DMS 273 treated with DMSO at 0.1 percent for 48 hours (cell line): Measurements from ENCODE around the gene NOP10.
A peak's percentile ranks its signal among the peaks of the same experiment; 100 is the strongest.
"Not testable (repeated sequence)": the region's sequence is repeated elsewhere in the genome, so short reads cannot be mapped to it uniquely, and the experiment has no call there.

Source experiments
- DNase-seq: peaks from one replicate; lab custom pipeline; 2025; lab: John Stamatoyannopoulos, UW

NOP10 gene

DNA sequence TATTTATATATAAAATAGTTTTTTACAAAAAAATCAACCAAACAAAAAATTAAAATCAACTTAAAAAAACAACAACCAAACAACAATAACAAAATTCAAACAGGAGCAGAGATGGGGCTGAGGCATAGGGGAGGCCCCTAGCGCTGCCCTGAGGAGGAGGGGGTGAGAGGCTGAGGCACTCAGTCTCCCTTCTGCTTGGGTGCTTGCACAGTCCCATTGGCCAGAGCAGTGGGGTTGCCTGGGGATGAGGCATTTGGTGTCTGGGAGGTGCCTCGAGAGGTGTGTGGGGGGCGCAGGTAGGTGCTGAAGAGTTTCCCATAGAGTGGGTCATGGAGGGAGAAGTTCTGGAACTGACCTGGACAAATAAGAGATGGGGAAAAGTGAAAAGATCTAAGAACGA is 16.0 kb upstream of the NOP10 start:
- no peak for DNase-seq

DNA sequence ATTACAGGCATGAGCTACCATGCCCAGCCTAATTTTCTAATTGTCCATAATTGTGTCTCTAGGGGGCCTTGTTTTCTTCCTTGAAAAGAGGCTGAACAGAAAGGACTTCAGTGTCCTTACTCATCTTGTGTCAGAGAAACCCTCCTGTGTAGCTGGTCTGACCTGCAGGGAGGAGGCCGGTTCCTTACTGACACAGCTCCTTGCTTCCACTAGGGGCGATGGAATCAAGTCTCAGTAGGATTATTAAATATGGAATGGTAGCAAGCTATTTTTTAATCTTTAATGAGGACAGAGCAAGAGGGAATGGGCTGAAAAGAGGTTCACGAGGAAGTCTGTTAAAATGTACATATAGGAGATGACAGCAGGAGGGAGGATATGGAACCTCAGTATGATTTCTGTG is 15.4 kb upstream of the NOP10 start:
- no peak for DNase-seq

DNA sequence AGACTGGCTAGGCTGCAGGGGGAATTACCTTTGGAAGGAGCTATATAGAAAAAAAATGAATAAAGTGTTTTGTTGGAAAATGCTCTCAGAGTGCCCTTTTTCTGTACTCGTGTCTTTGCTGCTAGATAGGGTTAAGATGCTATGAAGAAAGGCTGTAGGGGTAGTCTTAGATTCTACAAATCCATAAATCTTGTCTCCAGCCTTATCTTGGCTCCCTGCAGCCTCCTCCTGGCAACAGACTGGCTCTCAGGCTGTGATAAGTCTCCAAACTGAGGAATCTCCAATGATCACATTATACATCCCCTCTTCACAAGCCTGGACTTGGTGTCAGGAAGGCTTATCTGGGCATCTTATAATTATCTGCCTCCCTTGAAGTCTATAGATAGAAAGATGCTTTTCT is 14.7 kb upstream of the NOP10 start:
- DNase-seq, result no peak

DNA sequence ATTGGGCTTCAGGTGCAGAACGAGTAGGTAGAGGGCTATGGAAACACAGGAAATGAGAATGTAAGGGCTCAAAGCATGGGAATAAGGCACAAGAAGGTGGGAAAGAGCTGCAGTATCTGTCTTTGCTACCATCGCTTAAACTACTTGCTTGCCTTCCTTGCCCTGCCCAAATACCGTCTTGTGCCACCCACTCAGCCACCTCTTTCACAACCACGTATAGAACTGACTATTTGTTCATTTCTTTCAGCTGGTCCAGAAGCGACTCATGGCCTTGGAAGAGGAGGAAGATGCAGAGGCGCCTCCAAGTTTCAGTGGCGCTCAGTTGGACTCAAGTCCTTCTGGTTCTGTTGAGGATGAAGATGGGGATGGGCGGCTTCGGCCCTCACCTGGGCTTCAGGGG is 12.3 kb upstream of the NOP10 start:
- no peak for DNase-seq

DNA sequence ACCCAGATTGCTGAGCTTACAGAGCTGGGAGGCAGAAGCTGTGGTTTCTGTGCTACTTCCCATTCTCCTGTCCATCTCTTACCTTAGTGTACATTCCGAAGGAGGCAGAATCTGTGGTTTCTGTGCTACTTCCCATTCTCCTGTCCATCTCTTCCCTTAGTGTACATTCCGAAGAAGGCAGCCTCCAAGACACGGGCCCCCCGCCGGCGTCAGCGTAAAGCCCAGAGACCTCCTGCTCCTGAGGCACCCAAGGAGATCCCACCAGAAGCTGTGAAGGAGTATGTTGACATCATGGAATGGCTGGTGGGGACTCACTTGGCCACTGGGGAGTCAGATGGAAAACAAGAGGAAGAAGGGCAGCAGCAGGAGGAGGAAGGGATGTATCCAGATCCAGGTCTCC is 11.3 kb upstream of the NOP10 start:
- no peak for DNase-seq

DNA sequence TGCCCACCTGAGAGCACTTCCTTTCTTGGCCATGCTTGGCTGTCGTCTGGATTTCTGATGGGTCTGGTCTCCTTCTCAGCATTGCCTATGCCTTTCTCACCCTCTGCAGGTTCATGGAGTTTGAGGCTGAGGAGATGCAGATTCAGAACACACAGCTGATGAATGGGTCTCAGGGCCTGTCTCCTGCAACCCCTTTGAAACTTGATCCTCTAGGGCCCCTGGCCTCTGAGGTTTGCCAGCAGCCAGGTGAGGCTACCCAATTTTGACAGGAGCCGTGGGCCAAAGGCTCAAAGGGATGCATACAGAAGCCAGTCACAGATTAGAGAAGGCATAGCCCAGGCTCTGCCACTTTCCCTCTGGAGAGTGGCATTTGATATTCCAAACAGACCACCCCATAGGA is 10.7 kb upstream of the NOP10 start:
- DNase-seq, result no peak

DNA sequence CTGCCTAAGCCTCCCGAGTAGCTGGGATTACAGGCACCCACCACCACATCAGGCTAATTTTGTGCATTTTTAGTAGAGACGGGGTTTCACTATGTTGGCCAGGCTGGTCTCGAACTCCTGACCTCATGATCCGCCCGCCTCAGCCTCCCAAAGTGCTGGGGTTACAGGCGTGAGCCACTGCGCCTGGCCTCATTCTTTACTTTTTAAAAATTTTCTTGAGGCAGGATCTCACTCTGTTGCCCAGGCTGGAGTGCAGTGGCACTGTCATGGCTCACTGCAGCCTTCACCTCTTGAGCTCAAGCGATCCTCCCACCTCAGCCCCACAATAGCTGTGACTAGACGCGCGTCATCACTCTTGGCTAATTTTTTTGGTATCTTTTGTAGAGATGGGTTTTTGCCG is 10.1 kb upstream of the NOP10 start:
- DNase-seq, result not testable (repeated sequence)

DNA sequence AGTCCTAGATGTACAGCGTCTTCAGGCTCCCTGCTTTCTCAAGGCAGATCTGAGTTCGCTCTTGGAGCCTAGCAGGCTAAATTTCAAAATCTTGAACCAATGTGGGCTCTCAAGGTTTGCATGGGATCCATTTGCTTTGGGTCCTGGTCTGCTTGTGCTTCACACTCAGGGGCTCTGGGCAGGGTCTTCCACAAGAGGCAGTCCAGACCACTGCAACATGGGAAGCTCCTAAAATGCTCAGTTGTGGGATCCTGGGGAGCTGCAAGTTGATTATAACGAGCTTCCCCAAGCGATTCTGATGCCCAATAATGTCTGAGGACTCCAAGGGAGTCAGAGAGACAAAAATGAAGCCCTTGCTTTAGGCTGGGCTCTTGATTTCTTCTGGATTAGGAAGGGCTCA is 6.8 kb upstream of the NOP10 start:
- DNase-seq, result no peak

DNA sequence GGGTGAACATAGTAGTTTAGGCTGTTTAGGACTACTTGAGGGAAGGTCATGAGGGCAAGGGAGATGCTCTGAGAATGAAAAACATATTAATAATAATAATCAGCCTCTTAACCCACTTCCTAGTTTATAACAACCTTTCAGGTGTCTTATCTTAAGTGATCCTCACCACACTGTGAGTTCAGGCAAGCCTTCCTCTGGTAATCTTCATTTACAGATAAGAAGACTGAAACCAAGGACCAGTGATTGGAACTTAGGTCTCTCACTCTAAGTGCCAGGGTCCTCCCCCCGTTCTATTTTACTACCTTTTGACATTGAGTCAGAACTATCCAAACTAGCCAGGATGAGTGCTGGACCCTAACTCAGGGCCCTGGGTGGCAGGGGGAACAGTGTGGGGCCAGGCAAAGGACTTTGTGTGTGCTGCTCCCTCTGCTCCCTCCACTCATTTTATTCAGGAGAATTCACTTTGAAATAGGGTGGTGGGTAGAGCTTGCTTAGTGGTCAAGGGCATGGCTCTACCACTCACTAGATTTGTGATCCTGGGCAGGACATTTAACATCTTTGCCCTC is 5.9 kb upstream of the NOP10 start:
- DNase-seq, result no peak

DNA sequence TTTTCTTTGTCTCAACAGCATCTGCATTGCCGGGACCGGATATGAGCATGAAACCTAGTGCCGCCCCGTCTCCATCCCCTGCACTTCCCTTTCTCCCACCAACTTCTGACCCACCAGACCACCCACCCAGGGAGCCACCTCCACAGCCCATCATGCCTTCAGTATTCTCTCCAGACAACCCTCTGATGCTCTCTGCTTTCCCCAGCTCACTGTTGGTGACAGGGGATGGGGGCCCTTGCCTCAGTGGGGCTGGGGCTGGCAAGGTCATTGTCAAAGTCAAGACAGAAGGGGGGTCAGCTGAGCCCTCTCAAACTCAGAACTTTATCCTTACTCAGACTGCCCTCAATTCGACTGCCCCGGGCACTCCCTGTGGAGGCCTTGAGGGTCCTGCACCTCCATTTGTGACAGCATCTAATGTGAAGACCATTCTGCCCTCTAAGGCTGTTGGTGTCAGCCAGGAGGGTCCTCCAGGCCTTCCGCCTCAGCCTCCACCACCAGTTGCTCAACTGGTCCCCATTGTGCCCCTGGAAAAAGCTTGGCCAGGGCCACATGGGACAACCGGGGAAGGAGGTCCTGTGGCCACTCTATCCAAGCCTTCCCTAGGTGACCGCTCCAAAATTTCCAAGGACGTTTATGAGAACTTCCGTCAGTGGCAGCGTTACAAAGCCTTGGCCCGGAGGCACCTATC is 5.2 kb upstream of the NOP10 start:
- no peak for DNase-seq

DNA sequence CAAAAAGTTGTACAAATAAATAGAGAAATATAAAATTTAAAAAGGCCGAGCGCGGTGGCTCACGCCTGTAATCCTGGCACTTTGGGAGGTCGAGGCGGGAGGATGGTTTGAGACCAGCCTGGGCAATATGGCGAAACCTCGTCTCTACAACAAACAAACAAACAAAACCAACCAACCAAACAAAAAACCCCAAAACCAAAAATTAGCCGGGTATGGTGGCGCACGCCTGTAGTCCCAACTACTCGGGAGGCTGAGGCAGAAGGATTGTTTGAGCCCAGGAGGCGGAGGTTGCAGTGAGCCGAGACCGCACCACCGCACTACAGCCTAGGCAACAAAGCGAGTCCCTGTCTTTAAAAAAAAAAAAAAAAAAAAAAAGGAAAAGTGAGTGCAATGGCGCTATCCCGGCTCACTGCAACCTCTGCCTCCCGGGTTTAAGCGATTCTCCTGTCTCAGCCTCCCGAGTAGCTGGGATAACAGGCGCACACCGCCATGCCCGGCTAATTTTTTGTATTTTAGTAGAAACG is 661 bp downstream of the NOP10 start:
- DNase-seq, result not testable (repeated sequence)

DNA sequence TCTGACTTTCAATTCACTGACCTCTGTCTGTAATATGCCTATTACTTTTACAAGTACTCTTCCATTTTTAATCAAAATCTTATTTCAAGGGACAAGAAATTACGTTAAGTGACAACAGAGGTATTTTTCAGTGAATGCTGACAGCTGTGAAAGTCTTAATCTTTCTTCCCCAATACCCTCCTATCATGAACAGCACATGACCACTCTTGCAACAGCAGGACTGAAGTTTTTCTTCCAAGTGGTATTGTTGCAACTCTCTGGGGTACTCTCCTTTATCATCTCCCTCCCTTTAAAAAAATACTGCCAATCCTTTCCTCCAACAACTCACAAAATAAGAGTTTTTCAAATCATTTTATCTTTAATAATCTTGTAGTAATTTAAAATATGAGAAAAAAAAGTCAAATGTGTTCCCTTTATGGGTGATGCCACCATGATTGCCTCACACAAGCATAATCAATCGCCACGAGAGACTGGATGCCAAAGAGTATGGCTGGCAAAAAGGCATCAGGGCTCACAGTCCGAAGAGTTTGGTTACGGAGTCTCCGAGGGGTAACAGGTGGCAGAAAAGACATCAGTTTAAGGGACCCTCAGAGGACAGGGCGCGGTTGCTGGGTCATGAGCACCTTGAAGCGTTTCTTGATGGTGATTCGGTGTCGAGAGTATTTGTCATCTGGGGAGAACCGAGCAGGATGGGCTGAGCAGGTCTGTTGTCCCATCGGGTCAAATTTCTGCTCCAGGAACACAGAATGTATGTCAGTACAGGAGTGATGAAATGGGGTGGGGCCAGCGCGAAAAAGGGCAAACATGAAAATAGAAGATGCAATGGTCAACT is 1.3 kb downstream of the NOP10 start:
- DNase-seq, result no peak

DNA sequence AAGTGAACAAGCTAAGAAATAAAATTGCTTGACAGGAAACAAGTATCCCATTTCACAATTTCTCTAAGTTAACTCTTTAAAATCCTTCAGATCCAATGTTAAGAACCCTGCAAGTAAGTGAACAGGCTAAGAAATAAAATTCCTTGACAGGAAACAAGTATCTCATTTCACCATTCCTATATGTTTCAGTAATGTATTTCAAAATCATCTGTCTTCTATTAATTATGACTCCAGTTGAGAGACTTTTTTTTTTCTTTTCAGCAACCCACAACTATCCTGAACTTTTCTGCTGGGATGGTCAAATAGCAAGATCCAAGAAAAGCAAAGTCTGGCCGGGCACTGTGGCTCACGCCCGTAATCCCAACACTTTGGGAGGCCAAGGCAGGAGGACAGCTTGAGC is 3.0 kb downstream of the NOP10 start:
- no peak for DNase-seq

DNA sequence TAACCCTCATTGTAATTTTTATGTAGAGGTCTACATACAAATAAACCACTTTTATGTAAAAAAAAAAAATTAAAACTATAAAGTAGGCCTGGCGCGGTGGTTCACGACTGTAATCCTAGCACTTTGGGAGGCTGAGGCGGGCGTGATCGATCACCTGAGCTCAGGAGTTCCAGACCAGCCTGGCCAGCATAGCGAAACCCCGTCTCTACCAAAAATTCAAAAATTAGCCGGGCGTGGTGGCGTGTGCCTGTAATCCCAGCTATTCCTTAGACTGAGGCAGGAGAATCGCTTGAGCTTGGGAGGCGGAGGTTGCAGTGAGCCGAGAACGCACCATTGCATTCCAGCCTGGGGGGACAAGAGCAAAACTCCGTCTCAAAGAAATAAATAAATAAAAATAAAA is 4.6 kb downstream of the NOP10 start:
- DNase-seq, result no peak

DNA sequence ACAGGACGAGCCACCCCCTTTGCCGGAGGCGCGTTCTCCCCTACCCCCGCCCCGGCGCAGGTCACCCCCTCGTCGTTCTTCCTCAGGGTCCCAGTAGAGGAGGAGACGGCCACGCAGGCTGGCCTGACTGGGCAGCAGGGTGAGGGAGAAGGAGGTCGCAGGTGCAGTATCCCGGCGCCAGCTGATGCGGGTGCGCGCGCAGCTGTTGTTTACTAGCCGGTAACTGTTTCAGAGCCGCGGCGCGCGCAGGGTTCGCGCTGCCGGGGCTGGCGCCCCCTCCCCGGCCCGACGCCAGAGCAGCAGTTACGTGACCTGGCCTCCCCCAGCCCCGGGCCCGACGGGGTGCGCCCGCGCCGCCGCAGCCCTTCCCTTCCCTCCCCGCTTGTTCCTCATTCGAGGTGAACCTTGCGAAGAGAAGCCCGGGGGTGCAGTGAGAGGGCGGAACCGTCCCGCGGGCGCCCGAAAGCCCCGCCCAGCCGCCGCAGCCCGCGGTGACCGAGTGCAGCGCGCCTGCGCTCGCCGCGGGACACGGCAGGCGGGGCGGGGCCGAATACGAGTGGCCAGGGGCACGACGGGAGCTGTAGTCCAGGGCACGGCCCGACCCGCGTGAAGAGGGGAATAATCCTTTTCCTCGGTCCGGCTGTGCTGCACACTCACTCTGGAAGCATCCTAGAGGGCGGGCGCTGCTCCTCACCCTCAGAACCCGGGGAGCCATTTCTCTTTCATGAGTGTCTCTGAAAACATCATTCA is 5.2 kb downstream of the NOP10 start, which contains the start of gene SLC12A6:
TSS of gene SLC12A6 (minus strand) at position 225 of the 750 bp plus-strand sequence. CDS start 1,101 bp downstream, outside the sequence.
- DNase-seq, result peak; percentile 62

DNA sequence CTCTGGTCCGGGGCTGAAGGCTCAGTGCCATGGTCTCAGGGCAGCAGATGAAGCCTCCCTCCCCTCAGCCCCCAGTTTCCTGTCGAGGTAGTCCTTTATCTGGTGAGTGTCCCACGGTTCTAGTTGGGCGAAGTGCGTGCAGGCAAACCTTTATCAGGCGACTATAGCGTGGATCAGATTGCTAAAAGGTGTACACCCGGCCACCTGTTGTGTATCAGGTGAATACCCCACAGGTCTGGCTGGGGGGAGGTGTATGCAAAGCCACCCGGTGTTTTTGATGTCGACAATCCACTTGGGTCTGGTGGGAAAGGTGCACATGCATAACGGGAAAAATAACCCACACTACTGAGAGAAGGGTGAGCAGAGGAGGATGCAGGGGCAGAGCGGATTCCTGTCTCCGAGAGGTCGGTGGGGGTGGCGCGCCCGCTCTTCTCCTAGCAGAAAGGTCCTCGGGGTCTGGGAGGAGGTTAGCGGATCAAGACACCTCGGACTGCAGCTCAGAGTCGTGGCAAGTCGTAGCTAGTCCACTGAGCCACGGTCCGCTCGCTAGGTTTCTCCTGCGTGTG is 5.9 kb downstream of the NOP10 start:
- DNase-seq, result no peak

DNA sequence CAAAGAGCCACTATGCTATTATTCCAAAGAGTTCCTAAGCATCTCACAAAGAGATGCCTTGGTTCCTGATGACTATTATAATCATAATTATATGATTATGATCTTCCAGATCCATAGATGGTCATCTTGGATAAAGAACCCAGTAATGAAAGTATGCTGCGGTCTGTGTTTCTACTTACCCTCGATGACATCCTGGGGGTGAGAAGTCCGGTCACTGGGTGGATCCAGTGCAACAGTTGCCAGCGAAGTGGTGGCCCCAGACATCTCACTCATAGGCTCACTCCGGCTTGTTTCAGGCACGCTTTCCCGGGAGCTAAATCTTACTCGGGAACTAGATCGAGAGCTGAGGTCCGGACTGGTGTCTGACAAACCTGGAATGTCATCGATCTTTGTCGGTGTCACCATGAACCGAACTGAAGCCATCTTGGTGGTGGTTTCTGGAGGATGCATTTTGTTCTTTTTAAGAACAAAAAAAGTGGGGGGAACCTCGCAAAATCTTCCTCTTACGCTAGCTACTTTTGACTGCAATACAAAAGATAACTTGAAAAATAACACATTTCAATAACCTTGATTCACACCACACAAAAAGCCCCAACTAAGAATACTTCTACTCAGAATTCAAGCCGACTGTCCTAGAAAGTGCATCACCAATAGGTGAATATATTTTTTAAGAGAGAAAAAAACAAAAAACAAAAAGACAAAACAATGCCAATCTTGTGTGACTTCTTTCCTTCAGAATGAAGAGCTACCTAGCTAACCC is 6.5 kb downstream of the NOP10 start:
- no peak for DNase-seq

DNA sequence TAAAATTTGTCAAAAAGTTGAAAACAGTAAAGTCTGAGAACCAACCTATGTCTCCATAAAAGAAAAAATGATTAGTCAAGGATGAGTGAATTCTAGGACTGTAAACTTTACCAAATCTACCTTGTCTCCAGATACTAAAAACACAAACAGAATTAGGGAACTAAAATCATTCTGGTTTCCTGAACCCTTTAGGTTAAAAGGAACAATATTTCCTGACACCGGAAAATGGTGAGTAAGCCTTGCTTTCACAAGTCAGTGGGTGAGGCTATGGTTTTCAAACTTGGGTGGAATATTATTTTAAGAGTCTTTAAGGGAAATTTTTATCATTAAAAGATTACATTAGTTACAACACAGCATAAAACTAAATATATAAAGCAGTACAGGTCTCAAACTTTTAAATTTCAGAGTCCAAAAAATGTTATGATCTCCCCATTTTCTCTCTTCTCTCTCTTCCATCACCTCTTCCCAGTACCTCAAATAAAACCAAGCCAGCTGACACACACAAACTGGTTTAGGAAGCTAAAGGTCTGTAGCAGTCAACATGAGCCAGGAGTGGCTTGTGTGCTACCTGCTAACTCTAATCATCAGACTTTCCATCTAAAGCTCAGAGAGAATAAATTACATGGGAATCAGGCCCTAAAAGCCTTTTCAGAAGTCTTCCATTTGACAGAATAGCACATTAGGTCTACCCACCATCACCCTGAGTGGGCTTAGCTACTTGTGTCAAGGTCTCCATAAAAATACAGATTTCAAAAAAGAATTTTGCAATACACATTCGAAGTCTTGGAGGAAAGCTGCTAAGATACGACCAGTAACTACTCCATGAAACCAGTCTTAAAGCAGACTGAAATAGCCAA is 7.5 kb downstream of the NOP10 start:
- DNase-seq, result no peak

DNA sequence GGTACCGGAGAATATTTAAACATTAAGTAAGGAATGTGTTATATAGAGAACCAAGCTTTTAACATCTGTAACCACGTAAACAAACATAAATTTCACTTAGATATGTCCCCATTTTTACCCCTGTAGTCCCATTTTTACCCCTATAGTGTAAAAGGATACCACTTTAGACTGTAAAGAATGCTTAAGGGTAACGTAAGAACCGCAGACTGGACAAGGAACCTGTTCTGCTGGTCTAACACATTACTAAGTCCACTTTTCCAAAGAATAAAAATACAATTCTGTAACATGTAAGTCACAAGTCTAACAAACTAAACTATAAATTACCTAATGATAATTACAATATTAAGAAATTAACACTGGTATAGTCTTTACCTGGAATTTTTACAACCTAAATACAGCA is 8.3 kb downstream of the NOP10 start:
- DNase-seq, result no peak

DNA sequence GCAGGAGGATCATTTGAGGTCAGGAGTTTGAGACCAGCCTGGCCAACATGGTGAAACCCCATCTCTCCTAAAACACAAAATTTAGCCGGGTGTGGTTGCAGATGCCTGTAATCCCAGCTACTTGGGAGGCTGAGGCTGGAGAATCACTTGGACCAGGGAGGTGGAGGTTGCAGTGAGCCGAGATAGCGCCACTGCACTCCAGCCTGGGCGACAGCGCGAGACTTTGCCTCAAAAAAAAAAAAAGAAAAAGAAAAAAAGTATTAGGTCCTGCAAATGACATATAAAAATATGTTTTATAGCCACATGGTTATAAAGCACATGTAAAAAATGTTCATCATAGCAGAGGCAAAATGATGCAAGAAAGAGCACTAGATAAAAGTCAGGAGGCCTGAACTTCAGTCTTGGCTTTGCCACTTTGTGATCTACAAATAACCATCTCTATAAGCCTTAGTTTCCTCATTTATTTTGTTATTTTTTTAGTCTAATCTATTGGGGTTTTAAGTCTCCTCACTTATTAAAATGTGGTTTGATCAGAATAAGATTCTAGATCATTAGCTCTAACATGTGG is 10.3 kb downstream of the NOP10 start:
- DNase-seq, result no peak
